ENCODE measurements around the gene SOX12. TPM values are rescaled to one million over a fixed set of nuclear protein-coding genes. Genes with fewer than 3 reads are reported as not detected.

The SOX12 gene
- total RNA-seq, 4 donors from 2014 or later = 4.7 to 9.9 (median 5.4) TPM

- WGBS, 2 donors = 6 to 12% methylated on average over 15 of the region's 15 CpGs
- no peak for DNase-seq (ENCODE audit: low spot score in 2 of 2)
- intact Hi-C loops (cut with DNase I; ENCODE audit: low total_unique reads) = no loop called here
- TF ChIP-seq CTCF (IDR thresholded peaks at IDR 0.05) (no peak), POLR2A (IDR thresholded peaks at IDR 0.05) (no peak)
- H3K4me3 ChIP-seq (ENCODE audit: low read depth, poor library complexity, severe bottlenecking) = peak overlapping the region; percentile 81
Observed at GRCh38 chr20:298776-299391, 26.5 kb upstream of the SOX12 start.

- TF ChIP-seq POLR2A (IDR thresholded peaks at IDR 0.05) = no peak
- TF ChIP-seq CTCF (IDR thresholded peaks at IDR 0.05) = no peak
- H3K4me3 ChIP-seq (ENCODE audit: low read depth, poor library complexity, severe bottlenecking) = no peak overlapping the region
- 39 to 43% methylated on average over 10 of the region's 10 CpGs for WGBS, 2 donors
- DNase-seq (ENCODE audit: low spot score in 2 of 2) = no peak
- intact Hi-C loops (cut with DNase I; ENCODE audit: low total_unique reads) = no loop called here
Observed at GRCh38 chr20:300345-300990, 24.9 kb upstream of the SOX12 start.

- TF ChIP-seq CTCF (IDR thresholded peaks at IDR 0.05) = no peak
- no peak for TF ChIP-seq POLR2A (IDR thresholded peaks at IDR 0.05)
- WGBS, 2 donors = 50% methylated on average over 13 of the region's 13 CpGs
- intact Hi-C loops (cut with DNase I; ENCODE audit: low total_unique reads) = no loop called here
- no peak overlapping the region for H3K4me3 ChIP-seq (ENCODE audit: low read depth, poor library complexity, severe bottlenecking)
- no peak for DNase-seq (ENCODE audit: low spot score in 2 of 2)
Observed at GRCh38 chr20:301886-302848, 23.2 kb upstream of the SOX12 start.

DNA sequence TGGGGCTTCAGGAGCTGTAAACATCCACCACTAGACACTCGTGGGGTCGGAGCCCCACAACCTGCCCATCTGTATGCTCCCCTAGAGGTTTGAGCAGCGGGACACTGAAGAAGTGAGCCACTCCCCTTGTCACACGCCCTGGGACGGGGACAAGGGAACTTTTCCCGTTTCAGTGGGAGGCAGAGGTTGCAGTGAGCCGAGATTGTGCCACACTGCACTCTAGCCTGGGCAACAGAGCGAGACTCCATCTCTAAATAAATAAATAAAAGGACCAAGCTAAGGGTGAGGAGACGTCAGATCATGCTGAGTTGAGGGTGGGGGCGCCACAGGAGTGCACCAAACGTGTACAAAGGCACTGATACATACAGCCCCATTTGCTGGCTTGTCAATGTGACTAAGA lies 19.6 kb upstream of the SOX12 start:
- intact Hi-C loops (cut with DNase I; ENCODE audit: low total_unique reads) = no loop called here
- WGBS, 2 donors = 69 to 73% methylated on average over 11 of the region's 11 CpGs
- DNase-seq (ENCODE audit: low spot score in 2 of 2) = no peak
- TF ChIP-seq CTCF (IDR thresholded peaks at IDR 0.05) (no peak), POLR2A (IDR thresholded peaks at IDR 0.05) (no peak)
- no peak overlapping the region for H3K4me3 ChIP-seq (ENCODE audit: low read depth, poor library complexity, severe bottlenecking)

DNA sequence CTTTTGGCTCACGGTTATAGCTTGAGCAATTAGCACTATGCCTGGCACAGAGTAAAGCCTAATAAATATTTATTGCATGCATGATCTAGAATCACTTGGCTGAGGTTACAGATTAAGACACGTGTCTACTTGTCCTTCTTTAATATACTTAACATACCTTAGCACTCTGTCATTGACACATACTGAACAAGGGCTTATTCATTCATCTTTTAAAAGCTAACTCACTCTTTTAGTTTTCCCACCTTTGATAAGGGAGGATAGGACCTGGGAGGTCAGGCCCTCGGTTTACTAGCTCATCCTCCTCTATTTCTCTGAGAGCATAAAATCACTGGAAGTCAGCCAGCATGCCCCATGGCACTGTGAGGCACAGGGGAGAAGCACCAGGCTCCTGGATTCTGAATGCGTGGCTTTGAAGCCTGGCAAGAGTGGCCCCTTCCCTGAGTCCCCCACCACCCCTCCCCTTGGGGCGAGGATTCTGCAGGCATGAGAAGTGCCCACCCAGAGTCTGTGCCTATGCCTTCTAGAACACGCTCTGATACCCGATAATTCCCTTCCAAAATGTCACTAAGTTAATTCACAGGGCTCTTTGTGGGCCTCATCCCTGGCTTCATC lies 16.8 kb upstream of the SOX12 start:
- intact Hi-C loops (cut with DNase I; ENCODE audit: low total_unique reads) = no loop called here
- TF ChIP-seq CTCF (IDR thresholded peaks at IDR 0.05) (no peak), POLR2A (IDR thresholded peaks at IDR 0.05) (no peak)
- WGBS, 2 donors = 46 to 58% methylated on average over 6 of the region's 7 CpGs
- no peak overlapping the region for H3K4me3 ChIP-seq (ENCODE audit: low read depth, poor library complexity, severe bottlenecking)
- DNase-seq (ENCODE audit: low spot score in 2 of 2) = no peak

Data from lower leg skin (tissue), 4 donors.